Neural progenitor cell (in vitro differentiated cells): ENCODE data around the gene GNAQ.

Source experiments
- EZH2 ChIP-seq: fragments of 200-600 bp; sonication (generic); IDR thresholded peaks from 2 replicates; pipeline ENCODE4 v1.6.1; 2017; ENCODE audit warnings: antibody characterized with exemption, mild to moderate bottlenecking, moderate library complexity
- EZH2phosphoT487 ChIP-seq: fragments of 200-600 bp; sonication (generic); IDR thresholded peaks from 2 replicates; pipeline ENCODE4 v1.6.1; 2017; ENCODE audit warnings: antibody characterized with exemption
- TF ChIP-seq, protein P1 (sequence below): fragments of 200-600 bp; sonication (generic); IDR thresholded peaks from 2 replicates; pipeline ENCODE4 v1.5.1; 2017; ENCODE audit warnings: antibody characterized with exemption, mild to moderate bottlenecking

- TF ChIP-seq, protein P1, sequence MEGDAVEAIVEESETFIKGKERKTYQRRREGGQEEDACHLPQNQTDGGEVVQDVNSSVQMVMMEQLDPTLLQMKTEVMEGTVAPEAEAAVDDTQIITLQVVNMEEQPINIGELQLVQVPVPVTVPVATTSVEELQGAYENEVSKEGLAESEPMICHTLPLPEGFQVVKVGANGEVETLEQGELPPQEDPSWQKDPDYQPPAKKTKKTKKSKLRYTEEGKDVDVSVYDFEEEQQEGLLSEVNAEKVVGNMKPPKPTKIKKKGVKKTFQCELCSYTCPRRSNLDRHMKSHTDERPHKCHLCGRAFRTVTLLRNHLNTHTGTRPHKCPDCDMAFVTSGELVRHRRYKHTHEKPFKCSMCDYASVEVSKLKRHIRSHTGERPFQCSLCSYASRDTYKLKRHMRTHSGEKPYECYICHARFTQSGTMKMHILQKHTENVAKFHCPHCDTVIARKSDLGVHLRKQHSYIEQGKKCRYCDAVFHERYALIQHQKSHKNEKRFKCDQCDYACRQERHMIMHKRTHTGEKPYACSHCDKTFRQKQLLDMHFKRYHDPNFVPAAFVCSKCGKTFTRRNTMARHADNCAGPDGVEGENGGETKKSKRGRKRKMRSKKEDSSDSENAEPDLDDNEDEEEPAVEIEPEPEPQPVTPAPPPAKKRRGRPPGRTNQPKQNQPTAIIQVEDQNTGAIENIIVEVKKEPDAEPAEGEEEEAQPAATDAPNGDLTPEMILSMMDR: no peak
- TF ChIP-seq EZH2 (no peak), EZH2phosphoT487 (no peak)
These were observed 364.5 kb downstream of the GNAQ start for GRCh38 chr9:77667151-77667550.
